Measurements from ENCODE around the gene TTC23. TPM values are rescaled to one million over a fixed set of nuclear protein-coding genes. Genes with fewer than 3 reads are reported as not detected.

The TTC23 gene
- total RNA-seq, 1 donor from 2014 or later, result 43.1 TPM

GRCh38 chr15:99101501-99101900 lies 147.9 kb downstream of the TTC23 start:
- DNase-seq, result no peak

GRCh38 chr15:99100245-99101173 lies 148.9 kb downstream of the TTC23 start:
- peak; percentile 90 for DNase-seq

- DNase-seq, result no peak
Measured at GRCh38 chr15:99099661-99100060, 149.7 kb downstream of the TTC23 start.

- no peak for DNase-seq
Measured at GRCh38 chr15:99098991-99099390, 150.4 kb downstream of the TTC23 start.

- no peak for DNase-seq
Measured at GRCh38 chr15:99098426-99098825, 151.0 kb downstream of the TTC23 start.

- DNase-seq, result no peak
Measured at GRCh38 chr15:99097441-99098410, 151.7 kb downstream of the TTC23 start.

GRCh38 chr15:99096894-99097426 lies 152.4 kb downstream of the TTC23 start:
- DNase-seq, result no peak

- no peak for DNase-seq
Measured at GRCh38 chr15:99096173-99096893, 153.0 kb downstream of the TTC23 start.

- DNase-seq, result no peak
Measured at GRCh38 chr15:99095626-99096025, 153.8 kb downstream of the TTC23 start.

GRCh38 chr15:99092554-99093172 lies 156.7 kb downstream of the TTC23 start:
- no peak for DNase-seq

GRCh38 chr15:99090938-99091337 lies 158.4 kb downstream of the TTC23 start:
- DNase-seq, result no peak

- DNase-seq, result no peak
Measured at GRCh38 chr15:99090011-99090699, 159.2 kb downstream of the TTC23 start.

- no peak for DNase-seq
Measured at GRCh38 chr15:99087405-99087943, 161.9 kb downstream of the TTC23 start.

GRCh38 chr15:99086327-99086667 lies 163.1 kb downstream of the TTC23 start:
- DNase-seq, result peak; percentile 80

Other genes with a start within 250 kb of the TTC23 start
- gene PGPEP1L, start 241.8 kb downstream of the TTC23 start, total RNA-seq, result 0.21 TPM
- gene SYNM, start 144.5 kb downstream of the TTC23 start, total RNA-seq, result 225 TPM
- 50.9 TPM for gene LRRC28, start 1.9 kb upstream of the TTC23 start, total RNA-seq

Measured in tongue (tissue), 2 donors.